Pancreas (tissue), 10 donors: ENCODE measurements around the gene NKTR. TPM values are rescaled to one million over a fixed set of nuclear protein-coding genes. Genes with fewer than 3 reads are reported as not detected.
A peak's percentile ranks its signal among the peaks of the same experiment; 100 is the strongest.

Experiments
- ATAC-seq, 4 donors: fragments of 200-7000 bp; cut with Tn5 transposase; one replicate each; pipeline versions ENCODE4 v1.8.0 to v1.9.1; 2020; ENCODE audit warnings: mild to moderate bottlenecking in 4 of 4, moderate library complexity in 4 of 4
- DNase-seq, 6 donors: peaks; one replicate each; pipeline ENCODE4 v3.0.0-alpha.2; 2020
- FAIRE-seq: peaks from 2 replicates; lab custom pipeline; 2012; peaks lifted over from hg19 to GRCh38; lab: Jason Lieb, UNC
- H3K27ac ChIP-seq, 4 donors: fragments of 200-600 bp; sonication (generic); 1 replicate in 3 of 4; 2 replicates in 1 of 4; pipeline versions ENCODE4 v1.5.0 to v1.8.0; 2020
- H3K27me3 ChIP-seq, 4 donors: fragments of 200-600 bp; one replicate each; pipeline ENCODE4 v1.8.0; 2021
- H3K36me3 ChIP-seq, 3 donors: fragments of 200-600 bp; sonication (generic) in 1 of 3; one replicate each; pipeline versions ENCODE4 v1.5.0 to v1.8.0; 2020 to 2021
- H3K4me1 ChIP-seq, 3 donors: fragments of 200-600 bp; one replicate each; pipeline ENCODE4 v1.8.0; 2021
- H3K4me3 ChIP-seq, 4 donors: fragments of 200-600 bp; sonication (generic) in 2 of 4; one replicate each; pipeline versions ENCODE4 v1.5.0 to v1.8.0; 2020 to 2021
- H3K9me3 ChIP-seq, 4 donors: fragments of 200-600 bp; one replicate each; pipeline ENCODE4 v1.8.0; 2021
- WGBS, 2 donors: extraction: QIAGEN DNeasy Blood & Tissue Kit; methylation state at CpG; one replicate each; pipeline ENCODE4 v1.1.7; 2013; 5-methylcytosine and 5-hydroxymethylcytosine counted together
- intact Hi-C, 3 donors: fragments of 100-400 bp; cut with DNase I; formaldehyde crosslinking; loops; one replicate each; pipeline versions ENCODE4 v1.11.1 to v1.14.2; 2022
- polyA plus RNA-seq, 2 donors: library from polyadenylated mRNA; stranded (reverse); fragments of 200-250 nt; gene quantifications; one replicate each; pipeline ENCODE4 v1.2.3, GENCODE V29; 2013
- total RNA-seq, 6 donors: library from RNA; stranded (reverse); fragmentation: NEBNext Ultra II Directional in 4 of 6; extraction: Animal tissue kit (Norgen Biotek cat#: 25700) in 4 of 6; gene quantifications; one replicate each; pipeline versions ENCODE4 v1.2.1 to v1.2.4, GENCODE V29; 2021 to 2023
- TF ChIP-seq, protein P1 (sequence below), 4 donors: fragments of 200-600 bp; sonication (generic) in 3 of 4; IDR thresholded peaks; one replicate each; pipeline versions ENCODE4 v1.5.0 to v1.8.0; 2021; ENCODE audit warnings: antibody characterized with exemption in 4 of 4
- donor health status: healthy with polysubstance abuse.
- donor health status: DM: no; HTN: no; CAD: no; lungs with moderate emphysema.
- donor health status: DM: no; HTN: no; CAD: no.
- donor health status: control.
- donor health status: control.
- donor health status: Bipolar disorder and iron deficiency.
- donor health status: DM: yes; HTN: yes; CAD: no.
- donor health status: DM: no; HTN: no; CAD: no.
- donor health status: DM: no; HTN: no; CAD: no.
- donor health status: DM: yes; HTN: yes; CAD: no.

Gene NKTR
- total and polyA plus RNA-seq, 8 donors = 15.5 to 46.8 (median 33.0) TPM

DNA sequence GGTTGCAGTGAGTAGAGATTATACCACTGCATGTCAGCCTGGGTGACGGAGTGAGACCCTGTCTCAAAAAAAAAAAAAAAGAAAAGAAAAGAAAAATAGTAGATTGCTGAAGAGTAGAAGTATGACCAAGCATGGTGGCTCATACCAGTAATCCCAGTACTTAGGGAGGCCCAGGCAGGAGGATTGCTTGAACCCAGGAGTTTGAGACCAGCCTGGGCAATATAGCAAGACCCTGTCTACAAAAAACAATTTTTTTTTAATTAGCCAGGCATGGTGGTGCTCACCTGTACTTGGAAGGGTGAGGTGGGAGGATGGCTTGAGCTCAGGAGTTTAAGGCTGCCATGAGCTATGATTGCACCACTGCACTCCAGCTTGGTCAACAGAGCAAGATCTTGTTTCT lies 2.5 kb downstream of the NKTR start:
- Histone ChIP-seq H3K4me3 (no peak overlapping the region), H3K36me3 (no peaks in the 10 kb centered on the region), H3K27ac (no peak overlapping the region), H3K4me1 (peaks cover 8 to 30% (median 11%) of the 10 kb centered on the region in 3 donors), H3K9me3 (no peaks in the 10 kb centered on the region), H3K27me3 (no peaks in the 10 kb centered on the region)
- intact Hi-C loops = no loop called here
- ATAC-seq (no peak), DNase-seq (no peak), FAIRE-seq (no peak)
- 95 to 96% methylated on average over 1 of the region's 1 CpG for WGBS, 2 donors
- TF ChIP-seq, protein P1, sequence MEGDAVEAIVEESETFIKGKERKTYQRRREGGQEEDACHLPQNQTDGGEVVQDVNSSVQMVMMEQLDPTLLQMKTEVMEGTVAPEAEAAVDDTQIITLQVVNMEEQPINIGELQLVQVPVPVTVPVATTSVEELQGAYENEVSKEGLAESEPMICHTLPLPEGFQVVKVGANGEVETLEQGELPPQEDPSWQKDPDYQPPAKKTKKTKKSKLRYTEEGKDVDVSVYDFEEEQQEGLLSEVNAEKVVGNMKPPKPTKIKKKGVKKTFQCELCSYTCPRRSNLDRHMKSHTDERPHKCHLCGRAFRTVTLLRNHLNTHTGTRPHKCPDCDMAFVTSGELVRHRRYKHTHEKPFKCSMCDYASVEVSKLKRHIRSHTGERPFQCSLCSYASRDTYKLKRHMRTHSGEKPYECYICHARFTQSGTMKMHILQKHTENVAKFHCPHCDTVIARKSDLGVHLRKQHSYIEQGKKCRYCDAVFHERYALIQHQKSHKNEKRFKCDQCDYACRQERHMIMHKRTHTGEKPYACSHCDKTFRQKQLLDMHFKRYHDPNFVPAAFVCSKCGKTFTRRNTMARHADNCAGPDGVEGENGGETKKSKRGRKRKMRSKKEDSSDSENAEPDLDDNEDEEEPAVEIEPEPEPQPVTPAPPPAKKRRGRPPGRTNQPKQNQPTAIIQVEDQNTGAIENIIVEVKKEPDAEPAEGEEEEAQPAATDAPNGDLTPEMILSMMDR (IDR thresholded peaks at IDR 0.05) = no peak

DNA sequence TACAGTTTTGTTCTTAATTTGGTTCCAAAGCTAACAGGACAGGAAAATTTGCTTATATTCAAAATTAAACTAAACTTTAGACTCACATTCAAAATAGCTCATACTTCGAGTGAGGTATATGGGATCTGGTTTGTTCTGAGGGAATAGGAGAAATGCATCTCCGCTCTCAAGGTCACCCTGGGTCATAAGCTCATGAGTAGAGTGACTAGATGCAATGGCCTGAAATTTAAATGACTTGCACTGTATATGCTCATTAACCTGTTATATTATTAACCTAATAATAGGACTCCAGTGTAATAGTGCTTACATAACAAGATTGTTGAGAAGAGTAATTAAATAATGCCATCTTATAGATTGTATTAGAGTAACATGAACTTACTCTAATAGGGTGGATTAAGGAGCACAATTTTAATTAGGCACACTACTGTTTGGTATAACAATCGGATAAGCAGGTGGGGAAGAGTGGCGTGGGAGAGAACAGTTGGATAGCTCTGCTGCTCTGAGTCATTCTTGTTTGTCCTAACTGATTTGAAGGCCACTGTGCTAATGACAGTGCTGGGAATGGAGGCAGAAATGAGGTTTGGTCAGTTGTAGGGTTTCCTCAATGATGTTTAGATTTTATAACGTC lies 5.2 kb downstream of the NKTR start:
- WGBS, 2 donors = 35 to 43% methylated on average over 5 of the region's 5 CpGs
- no peaks in the 10 kb centered on the region for H3K36me3 ChIP-seq
- peaks cover 8 to 30% (median 11%) of the 10 kb centered on the region in 3 donors for H3K4me1 ChIP-seq
- DNase-seq (peak in 3 of 6 donors; percentile 41 to 61 (median 50)), ATAC-seq (peak; percentile 79 to 87 (median 82)), FAIRE-seq (no peak)
- H3K4me3 ChIP-seq = no peak overlapping the region
- intact Hi-C loops = no loop called here
- TF ChIP-seq, protein P1 (IDR thresholded peaks at IDR 0.05) = no peak
- H3K27me3 ChIP-seq = no peaks in the 10 kb centered on the region
- H3K9me3 ChIP-seq = no peaks in the 10 kb centered on the region
- H3K27ac ChIP-seq = peak overlapping the region; percentile 22 to 48 (median 40)

DNA sequence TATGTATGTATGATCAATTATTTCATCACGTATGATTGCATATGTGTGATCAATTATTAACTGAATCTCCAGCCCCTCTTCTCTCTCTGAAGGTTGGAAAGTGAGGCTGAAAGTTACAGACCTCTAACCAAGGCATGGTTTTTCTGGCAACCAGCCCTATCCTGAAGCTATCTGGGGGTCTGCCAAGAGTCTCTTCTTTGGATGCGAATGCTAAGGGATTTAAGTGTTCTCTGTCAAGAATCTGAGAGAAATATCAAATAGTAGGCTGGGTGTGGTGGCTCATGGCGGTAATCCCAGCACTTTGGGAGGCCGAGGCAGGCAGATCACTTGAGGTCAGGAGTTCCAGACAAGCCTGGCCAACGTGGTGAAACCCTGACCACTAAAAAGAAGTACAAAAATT lies 8.1 kb downstream of the NKTR start:
- H3K27ac ChIP-seq = no peak overlapping the region
- no peak for DNase-seq
- no peaks in the 10 kb centered on the region for H3K36me3 ChIP-seq
- no peaks in the 10 kb centered on the region for H3K9me3 ChIP-seq
- H3K4me3 ChIP-seq = no peak overlapping the region
- intact Hi-C loops = no loop called here
- no peaks in the 10 kb centered on the region for H3K27me3 ChIP-seq
- FAIRE-seq = no peak
- TF ChIP-seq, protein P1 (IDR thresholded peaks at IDR 0.05) = no peak
- no peak for ATAC-seq
- peaks cover 21 to 23% (median 22%) of the 10 kb centered on the region in 3 donors for H3K4me1 ChIP-seq
- WGBS, 2 donors = 78 to 84% methylated on average over 5 of the region's 5 CpGs

DNA sequence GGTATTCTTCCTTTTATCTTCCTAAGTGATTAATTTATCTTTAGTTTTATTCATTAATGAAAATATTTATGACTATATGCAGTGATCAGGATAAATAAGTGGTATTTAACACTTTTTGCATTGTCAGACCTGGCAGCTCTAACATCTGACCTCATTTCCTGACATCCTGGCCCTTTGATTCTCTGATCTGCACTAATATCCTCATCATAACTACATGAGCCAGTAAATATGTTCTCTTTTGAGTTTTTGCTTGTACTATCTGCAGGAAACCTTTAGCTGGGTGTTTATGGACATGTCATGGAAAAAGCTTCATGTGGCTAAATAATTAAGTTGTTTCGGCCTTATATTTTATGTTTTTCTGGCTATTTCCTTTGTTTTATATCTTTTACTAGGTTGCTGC lies 10.5 kb downstream of the NKTR start:
- ATAC-seq = no peak
- Histone ChIP-seq H3K4me1 (peaks cover 14 to 26% (median 26%) of the 10 kb centered on the region in 3 donors), H3K9me3 (no peaks in the 10 kb centered on the region), H3K27me3 (no peaks in the 10 kb centered on the region), H3K4me3 (no peak overlapping the region), H3K27ac (peak overlapping the region in 1 of 4 donors; percentile 29), H3K36me3 (no peaks in the 10 kb centered on the region)
- WGBS, 2 donors = 95 to 98% methylated on average over 1 of the region's 1 CpG
- FAIRE-seq = no peak
- DNase-seq = no peak
- TF ChIP-seq, protein P1 (IDR thresholded peaks at IDR 0.05) = no peak
- intact Hi-C loops = no loop called here

DNA sequence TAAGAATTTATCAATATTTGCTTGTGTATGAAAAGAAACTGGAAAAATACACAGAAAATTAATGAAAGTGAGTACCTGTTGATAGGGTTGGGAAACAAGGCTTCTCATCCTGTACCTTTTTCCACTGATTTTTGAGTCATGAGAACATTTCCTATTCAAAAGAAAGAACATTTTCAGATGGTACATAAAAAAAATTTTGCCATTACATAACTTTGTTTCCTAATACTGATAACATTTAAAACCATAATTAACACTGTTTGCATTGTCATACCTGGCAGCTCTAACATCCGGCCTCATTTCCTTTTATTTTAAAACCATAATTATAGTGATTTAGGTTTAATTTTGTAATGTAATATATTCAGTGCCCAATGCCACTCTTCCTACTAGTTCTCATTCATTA lies 11.7 kb downstream of the NKTR start:
- TF ChIP-seq, protein P1 (IDR thresholded peaks at IDR 0.05) = no peak
- H3K27me3 ChIP-seq = no peaks in the 10 kb centered on the region

More for the DNA sequence above, 11.7 kb downstream of the NKTR start:
- Histone ChIP-seq H3K27ac (peak overlapping the region in 1 of 4 donors; percentile 31), H3K4me3 (no peak overlapping the region), H3K9me3 (no peaks in the 10 kb centered on the region), H3K36me3 (no peaks in the 10 kb centered on the region), H3K4me1 (peaks cover 10 to 18% (median 18%) of the 10 kb centered on the region in 3 donors)
- DNase-seq (no peak), FAIRE-seq (peak; percentile 57), ATAC-seq (peak in 2 of 4 donors; percentile 20 to 55)
- 9 to 26% methylated on average over 1 of the region's 1 CpG for WGBS, 2 donors
- intact Hi-C loops = no loop called here
